Measurements from ENCODE around the gene ABTB2. TPM values are rescaled to one million over a fixed set of nuclear protein-coding genes. Genes with fewer than 3 reads are reported as not detected.

Gene ABTB2
- total and polyA plus RNA-seq, 10 of the 15 experiments (the other 5 are each of a cell fraction or from before 2014, with no cell fraction given) = 0.13 to 2.1 (median 0.72) TPM

- H3K9me3 ChIP-seq (replicated peaks; ENCODE audit: control insufficient read depth, insufficient read depth, low read length) = no peaks in the 10 kb centered on the region
- H3K4me1 ChIP-seq (ENCODE audit: control insufficient read depth, insufficient read depth, low read length) = peaks cover 3% of the 10 kb centered on the region; the same call in 1 of the 2 replicates
- no peak overlapping the region for H3K4me3 ChIP-seq
- intact Hi-C loops (cut with micrococcal nuclease; ENCODE audit: unreplicated experiment) = no loop called here
- H4K20me1 ChIP-seq (ENCODE audit: control insufficient read depth, insufficient read depth) = peaks cover 3% of the 10 kb centered on the region; the same call in 1 of the 2 replicates
- in situ Hi-C loops (cut with MboI) = no loop called here
- SMC1A ChIA-PET (ENCODE audit: uncharacterized antibody, unreplicated experiment) = interaction anchor here (0.7 to 4.8 kb wide), 2 partner anchors 108 to 186 kb away, joined by 3 to 26 read pairs; no protein-coding TSS in a partner anchor
- peaks cover 0 to 3% of the 10 kb centered on the region in 2 experiments; a peak in 2 of 4 replicates for H3K27me3 ChIP-seq (replicated peaks in 1 of 2; ENCODE audit: control insufficient read depth in 2 of 2, insufficient read depth in 2 of 2, low read length in 1 of 2)
- POLR2A ChIA-PET = no interaction called here
- no peak overlapping the region for H3K9ac ChIP-seq (ENCODE audit: control insufficient read depth, insufficient read depth, low read length)
- WGBS (ENCODE audit: insufficient coverage, insufficient replicate concordance, low lambda C conversion rate, missing lambda C conversion rate) = 0% methylated on average over 1 of the region's 1 CpG
- BruUV-seq (replicated peaks) = no TSS peak
- peaks cover 14% of the 10 kb centered on the region for H3K79me2 ChIP-seq (ENCODE audit: control insufficient read depth, insufficient read depth, low read length)
- TF ChIP-seq CHD2 (IDR thresholded peaks at IDR 0.05; ENCODE audit: borderline replicate concordance, low read depth, low read length) (no peak), IRF4 (IDR thresholded peaks at IDR 0.05; ENCODE audit: low read depth, low read length) (no peak), POLR2A (IDR thresholded peaks at IDR 0.05; ENCODE audit: low read depth, low read length) (no peak), MEF2B (IDR thresholded peaks at IDR 0.05; ENCODE audit: partially characterized antibody, poor library complexity, severe bottlenecking) (no peak), ATF2 (IDR thresholded peaks at IDR 0.05; ENCODE audit: low read length) (no peak), FOXK2 (IDR thresholded peaks at IDR 0.05) (no peak), REST (IDR thresholded peaks at IDR 0.05; ENCODE audit: low read depth, low read length) (no peak), ZBTB4 (CRISPR knock-in tag; IDR thresholded peaks at IDR 0.05) (no peak), MAX (IDR thresholded peaks at IDR 0.05; ENCODE audit: low read depth, low read length) (no peak), NFYA (IDR thresholded peaks at IDR 0.05; ENCODE audit: borderline replicate concordance, low read depth, low read length) (no peak), JUND (IDR thresholded peaks at IDR 0.05; ENCODE audit: low read depth, low read length) (no peak), PML (IDR thresholded peaks at IDR 0.05; ENCODE audit: low read length) (no peak), ASH2L (IDR thresholded peaks at IDR 0.05; ENCODE audit: borderline replicate concordance, low read depth) (no peak), STAT3 (IDR thresholded peaks at IDR 0.05; ENCODE audit: low read depth, low read length) (no peak), ZBED1 (IDR thresholded peaks at IDR 0.05; ENCODE audit: borderline replicate concordance) (no peak), SUZ12 (IDR thresholded peaks at IDR 0.05; ENCODE audit: unreplicated experiment) (no peak)
- ATAC-seq (no peak), DNase-seq (ENCODE audit: low read depth, low spot score) (no peak), FAIRE-seq (no peak)
- RAD21 ChIA-PET (ENCODE audit: unreplicated experiment) = no interaction called here
- no peak overlapping the region for H3K27ac ChIP-seq (ENCODE audit: control insufficient read depth, insufficient read depth)
- no peak overlapping the region for H2AFZ ChIP-seq (ENCODE audit: control insufficient read depth, low read depth, low read length)
- CTCF ChIA-PET = interaction anchor here (1.2 to 8.8 kb wide), 4 partner anchors 130 to 192 kb away, joined by 4 to 177 read pairs (median 8); no protein-coding TSS in a partner anchor
- no peak overlapping the region for H3K4me2 ChIP-seq (ENCODE audit: control insufficient read depth, insufficient read depth)
- no peaks in the 10 kb centered on the region for H3K36me3 ChIP-seq (ENCODE audit: control insufficient read depth in 2 of 2, insufficient read depth in 2 of 2, low read length in 1 of 2)
These were observed 2.2 kb upstream of the ABTB2 start for GRCh38 chr11:34360046-34360445.
